HG03064 (cell line): ENCODE data around the gene ABCB8.

Experiments used
- ATAC-seq: cut with Tn5 transposase; IDR thresholded peaks from one replicate; pipeline ENCODE4 v1.9.1; 2021; ENCODE audit warnings: low read depth; ENCODE audit not compliant: unreplicated experiment

The ABCB8 gene

GRCh38 chr7:151068069-151068773, 40.0 kb downstream of the ABCB8 start:
- no peak for ATAC-seq

GRCh38 chr7:151069841-151070573, 41.8 kb downstream of the ABCB8 start:
- ATAC-seq = no peak

- no peak for ATAC-seq
These were observed 42.3 kb downstream of the ABCB8 start for GRCh38 chr7:151070574-151070960.

- ATAC-seq = no peak
These were observed 43.0 kb downstream of the ABCB8 start for GRCh38 chr7:151071032-151071866.

GRCh38 chr7:151073990-151074389, 45.7 kb downstream of the ABCB8 start:
- no peak for ATAC-seq

- no peak for ATAC-seq
These were observed 46.8 kb downstream of the ABCB8 start for GRCh38 chr7:151074817-151075661.

- ATAC-seq = no peak
These were observed 47.4 kb downstream of the ABCB8 start for GRCh38 chr7:151075662-151075971.

GRCh38 chr7:151075978-151076426, 47.8 kb downstream of the ABCB8 start:
- ATAC-seq = no peak

- no peak for ATAC-seq
These were observed 48.8 kb downstream of the ABCB8 start for GRCh38 chr7:151076863-151077704.

- ATAC-seq = no peak
These were observed 49.5 kb downstream of the ABCB8 start for GRCh38 chr7:151077705-151078232.

GRCh38 chr7:151078233-151079040, 50.2 kb downstream of the ABCB8 start:
- no peak for ATAC-seq

GRCh38 chr7:151079199-151079910, 51.1 kb downstream of the ABCB8 start:
- no peak for ATAC-seq

GRCh38 chr7:151080067-151080521, 51.8 kb downstream of the ABCB8 start:
- ATAC-seq = peak; percentile 1

GRCh38 chr7:151080522-151081169, 52.4 kb downstream of the ABCB8 start, which contains the start of gene FASTK:
TSS of gene FASTK (minus strand) at chr7:151080809. CDS start at chr7:151080766, 43 bp downstream.
- peak; percentile 65 for ATAC-seq

GRCh38 chr7:151081170-151082101, 53.2 kb downstream of the ABCB8 start:
- ATAC-seq = no peak
